Neuronal stem cell (in vitro differentiated cells): ENCODE measurements around the gene FAM114A2.
"Not testable (repeated sequence)": the region's sequence is repeated elsewhere in the genome, so short reads cannot be mapped to it uniquely, and the experiment has no call there.

ENCODE experiments used
- DNase-seq: peaks from one replicate; pipeline ENCODE4 v3.0.0-alpha.2; 2013; ENCODE audit warnings: low spot score
- H2AFZ ChIP-seq: one replicate; pipeline ENCODE4 v1.6.1; 2013; ENCODE audit warnings: mild to moderate bottlenecking, low read length, inconsistent platforms
- H2AK5ac ChIP-seq: 2 replicates; pipeline ENCODE4 v1.6.1; 2013; ENCODE audit warnings: low read depth, mild to moderate bottlenecking, inconsistent platforms, low read length, moderate library complexity, mixed read lengths
- H2BK120ac ChIP-seq: 2 replicates; pipeline ENCODE4 v1.6.1; 2013; ENCODE audit warnings: low read depth, mild to moderate bottlenecking, inconsistent platforms, low read length, moderate library complexity, mixed read lengths
- H2BK12ac ChIP-seq: one replicate; pipeline ENCODE4 v1.6.1; 2013; ENCODE audit warnings: low read length, inconsistent platforms
- H2BK15ac ChIP-seq: 2 replicates; pipeline ENCODE4 v1.6.1; 2013; ENCODE audit warnings: mild to moderate bottlenecking, low read length, inconsistent platforms, mixed read lengths
- H2BK5ac ChIP-seq: one replicate; pipeline ENCODE4 v1.6.1; 2013; ENCODE audit warnings: inconsistent platforms, mild to moderate bottlenecking, low read length, moderate library complexity
- H3K14ac ChIP-seq: one replicate; pipeline ENCODE4 v1.6.1; 2013; ENCODE audit warnings: low read length, inconsistent platforms
- H3K18ac ChIP-seq: 2 replicates; pipeline ENCODE4 v1.6.1; 2013; ENCODE audit warnings: low read length, inconsistent platforms
- H3K23ac ChIP-seq: 2 replicates; pipeline ENCODE4 v1.6.1; 2013; ENCODE audit warnings: low read depth, mild to moderate bottlenecking, mixed read lengths, low read length, inconsistent platforms; ENCODE audit not compliant: poor library complexity
- H3K27ac ChIP-seq: replicated peaks from 3 replicates; pipeline ENCODE4 v1.5.1; 2013; ENCODE audit warnings: low read length, inconsistent platforms
- H3K27me3 ChIP-seq, 3 experiments: 2 replicates each; pipeline ENCODE4 v1.6.1; 2013; ENCODE audit warnings: low read length in 3 of 3, mild to moderate bottlenecking in 2 of 3, inconsistent platforms in 1 of 3, low read depth in 1 of 3, mixed read lengths in 1 of 3, moderate library complexity in 1 of 3; ENCODE audit not compliant: control insufficient read depth in 3 of 3, insufficient read depth in 3 of 3
- H3K36me3 ChIP-seq, 2 donors: replicated peaks in 1 of 2; 2 replicates each; pipeline ENCODE4 v1.6.1; 2013; ENCODE audit warnings: low read length in 2 of 2; ENCODE audit not compliant: control insufficient read depth in 2 of 2, insufficient read depth in 2 of 2
- H3K4ac ChIP-seq: 2 replicates; pipeline ENCODE4 v1.6.1; 2013; ENCODE audit warnings: inconsistent platforms, mild to moderate bottlenecking, low read length, moderate library complexity
- H3K4me1 ChIP-seq, 2 donors: 1 replicate in 1 of 2; 2 replicates in 1 of 2; pipeline ENCODE4 v1.6.1; 2013; ENCODE audit warnings: low read length in 2 of 2, low read depth in 1 of 2; ENCODE audit not compliant: control insufficient read depth in 2 of 2, insufficient read depth in 1 of 2
- H3K4me2 ChIP-seq: one replicate; pipeline ENCODE4 v1.6.1; 2013; ENCODE audit warnings: mild to moderate bottlenecking, low read length, inconsistent platforms; ENCODE audit not compliant: insufficient read depth, poor library complexity, severe bottlenecking
- H3K4me3 ChIP-seq, 2 donors: 2 replicates each; pipeline ENCODE4 v1.5.1; 2013; ENCODE audit warnings: low read length in 2 of 2, mild to moderate bottlenecking in 2 of 2, inconsistent platforms in 1 of 2, moderate library complexity in 1 of 2
- H3K79me1 ChIP-seq: one replicate; pipeline ENCODE4 v1.6.1; 2013; ENCODE audit warnings: low read depth, mild to moderate bottlenecking, inconsistent platforms, low read length, moderate library complexity
- H3K9ac ChIP-seq: one replicate; pipeline ENCODE4 v1.6.1; 2013; ENCODE audit warnings: mild to moderate bottlenecking, low read depth, low read length, inconsistent platforms; ENCODE audit not compliant: poor library complexity
- H3K9me3 ChIP-seq, 2 donors: replicated peaks in 1 of 2; 2 replicates each; pipeline versions ENCODE3 to v1.6.1; 2013; ENCODE audit warnings: low read length in 2 of 2, mild to moderate bottlenecking in 2 of 2, inconsistent platforms in 1 of 2, low read depth in 1 of 2, mixed read lengths in 1 of 2, moderate library complexity in 1 of 2; ENCODE audit not compliant: control insufficient read depth in 2 of 2, insufficient read depth in 1 of 2
- H4K8ac ChIP-seq: one replicate; pipeline ENCODE4 v1.6.1; 2013; ENCODE audit warnings: low read depth, mild to moderate bottlenecking, inconsistent platforms, low read length, moderate library complexity
- H4K91ac ChIP-seq: one replicate; pipeline ENCODE4 v1.6.1; 2013; ENCODE audit warnings: low read length, low read depth, mild to moderate bottlenecking, inconsistent platforms; ENCODE audit not compliant: poor library complexity
- WGBS, 2 donors: extraction: QIAGEN DNeasy Blood & Tissue Kit; methylation state at CpG; one replicate each; pipeline ENCODE4 v1.1.7; 2013; ENCODE audit warnings: missing lambda C conversion rate in 2 of 2, mixed read lengths in 1 of 2; ENCODE audit not compliant: insufficient read length in 2 of 2, insufficient replicate concordance in 1 of 2; ENCODE audit errors: extremely low coverage in 2 of 2; 5-methylcytosine and 5-hydroxymethylcytosine counted together

The FAM114A2 gene

GRCh38 chr5:154034944-154035343 lies 3.8 kb downstream of the FAM114A2 start:
- Histone ChIP-seq H4K8ac (no peak overlapping the region), H2AFZ (no peak overlapping the region), H3K27ac (no peak overlapping the region), H4K91ac (no peak overlapping the region), H3K4me1 (peaks cover 0 to 4% of the 10 kb centered on the region in 2 donors), H3K9me3 (no peaks in the 10 kb centered on the region), H3K27me3 (peaks cover 0 to 3% (median 0%) of the 10 kb centered on the region in 3 experiments), H2BK5ac (no peak overlapping the region), H3K79me1 (peaks cover 2% of the 10 kb centered on the region), H3K4me3 (no peak overlapping the region), H3K18ac (no peak overlapping the region), H3K4me2 (no peak overlapping the region), H2BK12ac (no peak overlapping the region), H2AK5ac (no peak overlapping the region), H2BK120ac (no peak overlapping the region), H2BK15ac (no peak overlapping the region), H3K23ac (no peak overlapping the region), H3K4ac (no peak overlapping the region), H3K9ac (no peak overlapping the region), H3K36me3 (peaks cover 0 to 14% of the 10 kb centered on the region in 2 donors), H3K14ac (no peak overlapping the region)
- DNase-seq, result no peak
- WGBS, 2 donors, result no CpG with 5 or more reads among the region's 3 CpGs

GRCh38 chr5:154031937-154032489 lies 6.7 kb downstream of the FAM114A2 start:
- peaks cover 0 to 32% of the 10 kb centered on the region in 2 donors for H3K36me3 ChIP-seq
- no peak overlapping the region for H3K4ac ChIP-seq
- H3K14ac ChIP-seq, result no peak overlapping the region
- no peak overlapping the region for H2AFZ ChIP-seq
- H3K79me1 ChIP-seq, result no peaks in the 10 kb centered on the region
- H3K4me3 ChIP-seq, result no peak overlapping the region
- DNase-seq, result no peak
- H4K8ac ChIP-seq, result no peak overlapping the region
- H3K4me2 ChIP-seq, result no peak overlapping the region
- H3K9me3 ChIP-seq, result no peaks in the 10 kb centered on the region
- H2BK5ac ChIP-seq, result no peak overlapping the region
- no peak overlapping the region for H2BK12ac ChIP-seq
- H3K27ac ChIP-seq, result no peak overlapping the region
- no peak overlapping the region for H3K23ac ChIP-seq
- no peak overlapping the region for H3K9ac ChIP-seq
- no peak overlapping the region for H2BK120ac ChIP-seq
- H4K91ac ChIP-seq, result no peak overlapping the region
- WGBS, 2 donors, result no CpG with 5 or more reads among the region's 2 CpGs
- H2BK15ac ChIP-seq, result no peak overlapping the region
- H3K18ac ChIP-seq, result no peak overlapping the region
- H2AK5ac ChIP-seq, result no peak overlapping the region
- peaks cover 0 to 2% (median 0%) of the 10 kb centered on the region in 3 experiments for H3K27me3 ChIP-seq
- no peaks in the 10 kb centered on the region for H3K4me1 ChIP-seq

- Histone ChIP-seq H3K4me3 (no peak overlapping the region), H2BK12ac (no peak overlapping the region), H2BK5ac (no peak overlapping the region), H3K79me1 (no peaks in the 10 kb centered on the region), H2BK15ac (no peak overlapping the region), H2BK120ac (no peak overlapping the region), H3K4ac (no peak overlapping the region), H3K27ac (no peak overlapping the region), H3K9ac (no peak overlapping the region), H3K4me2 (no peak overlapping the region), H2AK5ac (no peak overlapping the region), H3K18ac (no peak overlapping the region), H3K14ac (no peak overlapping the region), H4K91ac (no peak overlapping the region), H4K8ac (no peak overlapping the region), H3K4me1 (no peaks in the 10 kb centered on the region), H3K23ac (no peak overlapping the region), H3K27me3 (no peaks in the 10 kb centered on the region), H3K9me3 (no peaks in the 10 kb centered on the region), H3K36me3 (peaks cover 2 to 46% of the 10 kb centered on the region in 2 donors), H2AFZ (no peak overlapping the region)
- no peak for DNase-seq
These were observed 12.8 kb downstream of the FAM114A2 start for GRCh38 chr5:154025951-154026350.

- H2BK15ac ChIP-seq, H3K14ac ChIP-seq, H4K91ac ChIP-seq, DNase-seq, H2AFZ ChIP-seq, H2AK5ac ChIP-seq, H3K4ac ChIP-seq, H3K27me3 ChIP-seq, H3K79me1 ChIP-seq, H2BK12ac ChIP-seq, H3K18ac ChIP-seq, H3K23ac ChIP-seq, H2BK120ac ChIP-seq, H3K4me2 ChIP-seq, H3K27ac ChIP-seq, H3K4me1 ChIP-seq, H2BK5ac ChIP-seq, H3K4me3 ChIP-seq, H3K9ac ChIP-seq, H4K8ac ChIP-seq, H3K9me3 ChIP-seq, H3K36me3 ChIP-seq: not testable (repeated sequence)
- no CpG with 5 or more reads among the region's 1 CpG for WGBS, 2 donors
These were observed 19.8 kb downstream of the FAM114A2 start for GRCh38 chr5:154018919-154019318.
